ENCODE data around the gene MRGPRX2. TPM values are rescaled to one million over a fixed set of nuclear protein-coding genes. Genes with fewer than 3 reads are reported as not detected.
A peak's percentile ranks its signal among the peaks of the same experiment; 100 is the strongest.

The MRGPRX2 gene
- total RNA-seq, 2 experiments from 2014 or later = not detected

DNA sequence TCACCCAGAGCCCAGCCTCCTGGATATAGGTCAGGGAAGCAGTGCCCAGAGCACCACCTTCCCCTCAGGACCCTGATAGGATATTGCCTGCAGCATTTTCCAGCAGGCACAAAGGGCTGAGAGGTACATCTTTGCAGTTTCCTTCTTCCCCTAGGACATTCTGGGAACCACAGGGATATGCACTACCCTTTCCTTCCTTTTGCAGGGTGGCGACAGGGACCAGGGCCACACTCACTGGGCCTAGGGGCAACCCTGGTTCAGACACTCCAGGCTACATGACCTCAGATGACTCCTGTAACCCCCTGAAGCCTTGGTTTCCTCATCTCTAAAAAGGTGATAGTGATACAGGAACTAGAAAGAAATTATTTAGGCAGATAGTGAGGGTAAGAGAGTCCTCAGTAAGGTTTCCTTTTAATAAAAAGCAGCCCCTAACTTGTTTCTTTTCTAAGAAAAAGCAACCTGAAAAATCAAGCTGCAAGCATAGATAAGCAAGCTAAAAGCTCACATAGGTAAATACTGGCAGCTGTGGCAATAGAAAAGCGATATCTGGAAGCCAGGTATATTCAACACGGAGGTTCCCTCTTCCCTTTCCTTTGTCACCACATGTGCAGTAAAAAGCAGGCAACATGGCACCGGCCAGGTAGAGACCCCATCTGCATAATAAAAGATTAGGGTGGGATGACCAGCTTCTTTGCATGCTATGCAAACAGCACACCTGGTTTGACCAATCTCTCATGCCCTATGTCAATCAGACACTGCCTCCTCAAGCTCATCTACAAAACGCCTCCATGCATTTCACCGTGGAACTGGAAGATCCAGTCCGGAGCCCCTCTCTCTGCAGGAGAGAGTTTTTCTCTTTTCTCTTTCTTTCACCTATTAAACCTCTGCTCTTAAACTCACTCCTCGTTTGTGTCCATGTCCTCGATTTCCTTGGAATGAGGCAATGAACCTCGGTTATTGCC, 13.2 kb upstream of the MRGPRX2 start:
- CTCF ChIA-PET = no interaction called here
- no peak for ATAC-seq

DNA sequence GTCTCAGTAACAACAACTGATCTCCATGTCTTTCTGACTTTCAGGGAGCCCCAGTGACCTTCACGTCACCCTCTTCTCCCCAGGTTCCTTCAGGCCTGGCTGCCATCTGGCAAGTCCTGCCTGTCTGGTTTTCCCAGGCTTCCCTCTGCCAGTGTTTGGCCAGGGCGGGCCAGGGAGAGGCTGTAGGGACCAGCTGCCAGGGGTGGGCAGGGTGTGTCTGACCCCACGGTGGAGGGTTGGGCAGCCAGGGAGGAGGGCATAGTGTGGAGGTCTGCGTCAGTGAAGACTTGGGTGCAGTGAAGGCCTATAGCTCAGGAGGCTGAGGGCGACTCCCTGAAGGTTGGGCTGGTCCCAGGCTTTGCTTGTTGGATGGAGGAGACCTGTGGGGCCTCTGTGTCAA, 11.9 kb upstream of the MRGPRX2 start:
- POLR2A ChIA-PET = no interaction called here
- CTCF ChIA-PET = interaction anchor here (2.1 kb wide), 1 partner anchor 49 kb away, joined by 8 read pairs; no protein-coding TSS in a partner anchor
- ATAC-seq (no peak), DNase-seq (no peak)
- peaks cover 12% of the 10 kb centered on the region for H3K27me3 Mint-ChIP-seq (ENCODE audit: low read depth)
- H3K9me3 Mint-ChIP-seq (ENCODE audit: insufficient read depth) = no peaks in the 10 kb centered on the region
- no peak overlapping the region for H3K27ac Mint-ChIP-seq
- H3K4me1 Mint-ChIP-seq (ENCODE audit: low read depth) = no peaks in the 10 kb centered on the region
- no peak overlapping the region for H3K4me3 Mint-ChIP-seq
- no peaks in the 10 kb centered on the region for H3K36me3 Mint-ChIP-seq (ENCODE audit: low read depth)

More for the DNA sequence above, 13.2 kb upstream of the MRGPRX2 start:
- no peaks in the 10 kb centered on the region for H3K36me3 Mint-ChIP-seq (ENCODE audit: low read depth)
- H3K4me3 Mint-ChIP-seq = no peak overlapping the region
- H3K27me3 Mint-ChIP-seq (ENCODE audit: low read depth) = peaks cover 12% of the 10 kb centered on the region
- no peak overlapping the region for H3K27ac Mint-ChIP-seq
- H3K4me1 Mint-ChIP-seq (ENCODE audit: low read depth) = no peaks in the 10 kb centered on the region
- DNase-seq = no peak
- POLR2A ChIA-PET = no interaction called here
- H3K9me3 Mint-ChIP-seq (ENCODE audit: insufficient read depth) = no peaks in the 10 kb centered on the region

DNA sequence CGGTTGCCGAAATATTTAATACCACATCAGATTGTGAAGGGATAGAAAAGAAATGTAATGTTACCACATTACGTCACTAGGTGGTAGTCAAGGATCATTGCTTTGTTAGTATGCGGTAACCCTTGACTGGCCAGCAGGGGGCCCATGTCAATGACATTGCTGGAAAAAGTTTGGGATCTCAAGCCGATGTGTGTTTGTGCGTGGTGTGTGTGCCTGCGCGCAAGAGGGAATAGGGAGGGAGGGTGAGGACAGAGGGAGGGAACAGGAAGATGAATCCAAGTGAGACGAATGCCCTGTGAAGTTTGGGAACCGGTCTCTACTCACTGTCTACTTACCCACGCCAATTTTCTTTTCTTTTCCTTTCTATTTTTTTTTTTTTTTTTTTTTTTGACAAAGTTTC, 10.7 kb upstream of the MRGPRX2 start:
- no peaks in the 10 kb centered on the region for H3K9me3 Mint-ChIP-seq (ENCODE audit: insufficient read depth)
- POLR2A ChIA-PET = no interaction called here

DNA sequence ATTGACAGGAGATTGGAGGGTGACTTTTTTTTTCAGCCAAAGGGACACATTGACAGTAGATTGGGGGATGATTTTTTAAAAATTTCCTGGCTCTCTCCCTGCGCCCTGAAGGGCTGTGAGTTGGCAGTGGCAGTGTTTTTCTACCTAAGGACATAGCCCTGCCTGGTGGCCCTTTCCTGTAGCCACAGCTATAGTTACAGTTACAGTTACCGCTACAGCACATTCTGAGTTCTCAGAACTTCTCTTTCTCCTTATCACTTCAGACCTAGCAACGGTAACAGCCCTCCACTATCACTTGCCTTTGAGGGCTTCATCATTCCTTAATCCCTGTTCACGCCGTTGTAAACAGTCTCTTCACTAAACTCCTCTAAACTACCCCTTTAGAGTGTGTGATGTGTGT, 684 bp downstream of the MRGPRX2 start:
- POLR2A ChIA-PET = no interaction called here
- no peaks in the 10 kb centered on the region for H3K36me3 Mint-ChIP-seq (ENCODE audit: low read depth)
- no peak for DNase-seq

More for the DNA sequence above, 10.7 kb upstream of the MRGPRX2 start:
- Mint-ChIP-seq H3K4me3 (no peak overlapping the region), H3K27ac (no peak overlapping the region), H3K27me3 (ENCODE audit: low read depth) (peaks cover 19% of the 10 kb centered on the region), H3K4me1 (ENCODE audit: low read depth) (no peaks in the 10 kb centered on the region), H3K36me3 (ENCODE audit: low read depth) (no peaks in the 10 kb centered on the region)
- ATAC-seq (peak; percentile 95), DNase-seq (peak; percentile 69)
- CTCF ChIA-PET = interaction anchor here (0.6 to 2.4 kb wide), 51 partner anchors 9 to 710 kb away, joined by 3 to 25 read pairs (median 4); partner anchors contain the start of genes E2F8 and MRGPRX2

DNA sequence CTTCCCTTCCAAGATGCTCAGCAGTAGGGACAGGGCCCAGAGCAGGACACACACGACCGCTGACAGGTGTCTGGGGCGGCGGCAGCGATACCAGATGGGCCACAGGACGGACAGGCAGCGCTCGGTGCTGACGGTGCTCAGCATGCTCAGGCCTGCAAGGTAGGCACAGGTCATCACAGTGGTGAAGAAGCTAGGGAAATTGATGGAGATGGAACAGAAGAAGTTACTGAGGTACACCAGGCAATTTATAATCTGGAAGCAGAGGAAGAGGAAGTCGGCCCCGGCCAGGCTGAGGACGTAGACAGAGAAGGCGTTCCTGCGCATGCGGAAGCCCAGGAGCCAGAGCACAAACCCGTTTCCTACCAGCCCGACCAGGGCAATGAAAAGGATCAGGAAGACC, 4.6 kb downstream of the MRGPRX2 start:
- H3K27me3 Mint-ChIP-seq (ENCODE audit: low read depth) = peaks cover 8% of the 10 kb centered on the region
- POLR2A ChIA-PET = no interaction called here
- H3K4me3 Mint-ChIP-seq = no peak overlapping the region
- ATAC-seq (no peak), DNase-seq (no peak)
- no peaks in the 10 kb centered on the region for H3K36me3 Mint-ChIP-seq (ENCODE audit: low read depth)
- CTCF ChIA-PET = no interaction called here
- H3K9me3 Mint-ChIP-seq (ENCODE audit: insufficient read depth) = no peaks in the 10 kb centered on the region
- H3K27ac Mint-ChIP-seq = no peak overlapping the region
- peaks cover 9% of the 10 kb centered on the region for H3K4me1 Mint-ChIP-seq (ENCODE audit: low read depth)

More for the DNA sequence above, 684 bp downstream of the MRGPRX2 start:
- Mint-ChIP-seq H3K9me3 (ENCODE audit: insufficient read depth) (no peaks in the 10 kb centered on the region), H3K4me1 (ENCODE audit: low read depth) (peaks cover 13% of the 10 kb centered on the region), H3K4me3 (no peak overlapping the region), H3K27me3 (ENCODE audit: low read depth) (peaks cover 16% of the 10 kb centered on the region), H3K27ac (no peak overlapping the region)
- no peak for ATAC-seq
- CTCF ChIA-PET = interaction anchor here (1.1 to 3.2 kb wide), 2 partner anchors 11 to 17 kb away, joined by 3 to 25 read pairs; no protein-coding TSS in a partner anchor

DNA sequence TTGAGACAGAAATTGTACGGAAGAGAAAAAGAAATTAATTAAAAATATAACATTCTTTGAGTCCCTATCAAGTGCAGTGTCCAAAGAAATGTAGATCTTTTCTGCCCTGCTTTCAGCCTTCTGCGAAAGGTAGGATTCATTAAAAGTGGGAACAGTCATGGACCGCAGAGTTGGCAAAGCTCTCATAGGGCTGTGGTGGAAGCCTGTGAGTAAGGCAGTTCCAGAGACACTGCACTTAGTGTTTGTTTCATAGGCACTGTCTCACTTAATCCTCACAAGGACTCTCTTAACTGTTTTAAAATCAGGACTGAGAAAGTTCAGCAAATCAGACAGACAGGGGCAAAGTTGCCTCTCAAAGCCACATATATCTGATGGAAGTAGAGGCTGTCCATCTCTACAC, 5.5 kb downstream of the MRGPRX2 start:
- ChIA-PET POLR2A (no interaction called here), CTCF (no interaction called here)
- ATAC-seq (no peak), DNase-seq (no peak)
- Mint-ChIP-seq H3K4me3 (no peak overlapping the region), H3K9me3 (ENCODE audit: insufficient read depth) (peaks cover 6% of the 10 kb centered on the region), H3K27ac (no peak overlapping the region), H3K36me3 (ENCODE audit: low read depth) (no peaks in the 10 kb centered on the region), H3K27me3 (ENCODE audit: low read depth) (peaks cover 8% of the 10 kb centered on the region), H3K4me1 (ENCODE audit: low read depth) (peaks cover 2% of the 10 kb centered on the region)

DNA sequence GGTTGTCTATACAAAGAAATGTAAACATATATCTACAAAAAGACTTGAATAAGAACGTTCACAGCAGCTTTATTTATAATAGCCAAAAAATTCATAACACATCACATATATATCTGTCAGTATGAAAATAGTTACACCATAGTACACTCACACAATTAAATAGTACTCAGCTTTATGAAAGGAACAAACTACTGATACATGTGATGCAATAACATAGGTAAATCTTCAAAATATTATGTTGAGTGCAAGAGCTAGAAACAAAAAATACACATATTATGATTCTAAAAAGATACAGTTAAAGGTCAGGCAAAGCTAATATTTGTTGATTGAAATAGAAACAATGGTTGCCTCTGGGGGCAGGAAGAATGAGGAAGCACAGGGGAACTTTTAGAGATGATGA, 6.6 kb downstream of the MRGPRX2 start:
- CTCF ChIA-PET = interaction anchor here (1.1 kb wide), 1 partner anchor 17 kb away, joined by 3 read pairs; no protein-coding TSS in a partner anchor

DNA sequence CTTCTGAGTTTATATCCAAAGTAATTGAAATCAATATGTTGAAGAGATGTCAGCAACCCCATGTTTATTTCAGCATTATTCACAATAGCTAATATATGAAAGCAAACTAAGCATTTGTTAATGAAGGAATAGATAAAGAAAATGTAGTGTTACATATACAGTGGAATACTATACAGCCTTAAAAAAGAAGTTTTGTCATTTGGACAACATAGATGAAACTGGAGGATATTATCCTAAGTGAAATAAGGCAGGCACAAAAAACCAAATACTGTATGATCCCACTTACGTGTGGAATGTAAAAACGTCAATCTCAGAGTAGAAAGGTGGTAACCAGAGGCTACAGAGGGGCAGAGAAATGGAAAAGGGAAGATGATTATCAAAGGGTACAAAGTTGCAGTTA, 10.2 kb downstream of the MRGPRX2 start:
- POLR2A ChIA-PET = no interaction called here
- no peaks in the 10 kb centered on the region for H3K4me1 Mint-ChIP-seq (ENCODE audit: low read depth)
- H3K27ac Mint-ChIP-seq = no peak overlapping the region
- no peak for ATAC-seq
- peaks cover 7% of the 10 kb centered on the region for H3K9me3 Mint-ChIP-seq (ENCODE audit: insufficient read depth)
- H3K4me3 Mint-ChIP-seq = no peak overlapping the region
- no peaks in the 10 kb centered on the region for H3K36me3 Mint-ChIP-seq (ENCODE audit: low read depth)
- no peak for DNase-seq
- CTCF ChIA-PET = no interaction called here
- peaks cover 18% of the 10 kb centered on the region for H3K27me3 Mint-ChIP-seq (ENCODE audit: low read depth)

More for the DNA sequence above, 6.6 kb downstream of the MRGPRX2 start:
- no peak for ATAC-seq
- no peak for DNase-seq
- POLR2A ChIA-PET = no interaction called here
- no peak overlapping the region for H3K27ac Mint-ChIP-seq
- no peaks in the 10 kb centered on the region for H3K36me3 Mint-ChIP-seq (ENCODE audit: low read depth)
- no peaks in the 10 kb centered on the region for H3K4me1 Mint-ChIP-seq (ENCODE audit: low read depth)
- peaks cover 9% of the 10 kb centered on the region for H3K27me3 Mint-ChIP-seq (ENCODE audit: low read depth)
- peaks cover 7% of the 10 kb centered on the region for H3K9me3 Mint-ChIP-seq (ENCODE audit: insufficient read depth)
- H3K4me3 Mint-ChIP-seq = no peak overlapping the region

DNA sequence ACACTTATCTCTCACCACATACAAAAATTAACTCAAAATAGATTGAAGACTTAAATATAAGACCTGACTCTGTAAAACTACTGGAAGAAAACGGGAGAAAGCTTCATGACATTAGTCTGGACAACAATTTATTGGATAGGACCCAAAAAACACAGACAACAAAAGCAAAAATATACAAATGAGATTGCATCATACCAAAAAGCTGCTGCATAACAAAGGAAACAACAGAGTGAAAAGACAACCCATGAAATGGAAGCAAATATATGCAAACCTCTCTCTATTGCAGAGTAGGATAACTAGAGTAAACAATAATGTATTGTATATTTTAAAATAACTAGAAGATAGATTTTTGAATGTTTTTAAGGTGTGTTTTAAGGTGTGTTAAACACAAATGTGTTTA, 11.2 kb downstream of the MRGPRX2 start:
- Mint-ChIP-seq H3K27me3 (ENCODE audit: low read depth) (peaks cover 20% of the 10 kb centered on the region), H3K4me3 (no peak overlapping the region), H3K36me3 (ENCODE audit: low read depth) (no peaks in the 10 kb centered on the region), H3K4me1 (ENCODE audit: low read depth) (no peaks in the 10 kb centered on the region), H3K9me3 (ENCODE audit: insufficient read depth) (peaks cover 7% of the 10 kb centered on the region), H3K27ac (no peak overlapping the region)
- CTCF ChIA-PET = no interaction called here
- ATAC-seq (no peak), DNase-seq (no peak)
- POLR2A ChIA-PET = interaction anchor here (0.6 kb wide), 1 partner anchor 10 kb away, joined by 3 read pairs; no protein-coding TSS in a partner anchor

DNA sequence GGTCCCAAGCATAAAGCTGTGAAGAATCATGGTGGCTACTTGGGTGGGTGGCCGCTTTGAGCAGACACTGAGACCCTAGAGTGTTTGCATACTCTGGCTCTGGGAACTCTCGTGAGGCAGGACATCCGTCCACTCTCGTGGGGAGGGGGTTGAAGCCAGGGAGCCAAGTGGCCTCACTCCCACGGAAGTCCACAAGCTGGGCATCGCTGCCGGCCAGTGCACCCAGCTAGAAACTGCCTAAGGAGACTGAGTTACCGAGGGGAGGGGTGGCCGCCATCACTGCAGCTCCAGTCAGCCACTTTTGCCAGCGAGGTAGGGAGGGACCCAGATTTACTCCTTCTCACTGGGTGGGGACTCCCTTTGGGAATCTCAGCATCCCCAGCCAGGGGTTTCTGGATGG, 20.5 kb downstream of the MRGPRX2 start:
- Mint-ChIP-seq H3K36me3 (ENCODE audit: low read depth) (no peaks in the 10 kb centered on the region), H3K9me3 (ENCODE audit: insufficient read depth) (peaks cover 8% of the 10 kb centered on the region), H3K27me3 (ENCODE audit: low read depth) (peaks cover 13% of the 10 kb centered on the region), H3K27ac (no peak overlapping the region), H3K4me3 (no peak overlapping the region), H3K4me1 (ENCODE audit: low read depth) (no peaks in the 10 kb centered on the region)
- DNase-seq (no peak), ATAC-seq (no peak)
- POLR2A ChIA-PET = interaction anchor here (0.7 kb wide), 1 partner anchor 9 kb away, joined by 3 read pairs; no protein-coding TSS in a partner anchor
- CTCF ChIA-PET = no interaction called here

DNA sequence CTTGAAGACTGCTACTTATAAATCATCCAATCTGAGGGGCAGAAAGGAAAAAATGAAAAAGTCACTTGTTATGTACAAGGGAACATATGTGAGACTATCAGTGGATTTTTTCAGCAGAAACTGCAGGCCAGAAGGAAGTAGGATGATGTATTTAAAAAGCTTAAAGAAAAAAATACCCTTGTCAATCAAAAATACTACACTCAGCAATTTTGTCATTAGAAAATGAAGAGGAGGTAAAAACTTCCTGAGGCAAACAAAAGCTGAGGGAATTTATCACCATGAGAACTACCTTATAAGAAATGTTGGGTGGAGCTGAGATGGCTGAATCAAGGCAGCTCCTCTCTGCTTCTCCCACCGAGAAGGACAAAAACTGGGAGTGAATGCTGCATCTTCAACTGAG, 21.1 kb downstream of the MRGPRX2 start:
- Mint-ChIP-seq H3K27ac (no peak overlapping the region), H3K9me3 (ENCODE audit: insufficient read depth) (peaks cover 8% of the 10 kb centered on the region), H3K4me1 (ENCODE audit: low read depth) (no peaks in the 10 kb centered on the region), H3K27me3 (ENCODE audit: low read depth) (peaks cover 10% of the 10 kb centered on the region), H3K36me3 (ENCODE audit: low read depth) (no peaks in the 10 kb centered on the region), H3K4me3 (no peak overlapping the region)
- POLR2A ChIA-PET = interaction anchor here (0.7 kb wide), 1 partner anchor 10 kb away, joined by 3 read pairs; no protein-coding TSS in a partner anchor
- no peak for ATAC-seq
- CTCF ChIA-PET = no interaction called here
- DNase-seq = no peak

DNA sequence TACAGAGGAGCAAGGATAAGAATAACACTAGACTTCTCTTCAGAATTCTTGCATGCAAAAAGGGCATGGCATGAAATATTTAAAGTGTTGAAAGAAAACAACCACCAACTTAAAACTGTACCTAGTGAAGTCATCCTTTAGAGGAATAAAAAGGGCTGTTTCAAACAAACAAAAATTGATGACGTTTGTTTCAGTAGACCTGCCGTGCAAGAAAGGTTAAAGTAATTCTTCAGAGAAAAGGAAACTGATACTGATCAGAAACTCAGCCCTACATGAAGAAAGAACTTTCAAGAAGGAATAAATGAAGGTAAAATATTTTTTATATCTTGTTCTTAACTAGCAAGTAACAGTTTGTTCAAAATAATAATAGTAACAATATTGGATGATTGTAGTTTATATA, 27.5 kb downstream of the MRGPRX2 start:
- no peaks in the 10 kb centered on the region for H3K9me3 Mint-ChIP-seq (ENCODE audit: insufficient read depth)
- H3K4me1 Mint-ChIP-seq (ENCODE audit: low read depth) = no peaks in the 10 kb centered on the region
- H3K27me3 Mint-ChIP-seq (ENCODE audit: low read depth) = peaks cover 4% of the 10 kb centered on the region
- no peak overlapping the region for H3K27ac Mint-ChIP-seq
- ATAC-seq (no peak), DNase-seq (no peak)
- no peak overlapping the region for H3K4me3 Mint-ChIP-seq
- ChIA-PET POLR2A (no interaction called here), CTCF (no interaction called here)
- H3K36me3 Mint-ChIP-seq (ENCODE audit: low read depth) = no peaks in the 10 kb centered on the region

Data from activated CD8-positive, alpha-beta T cell treated with anti-CD3 and anti-CD28 coated beads, Interleukin-2, amount 10 ng/mL, durations not matched to agents 7 days and 5 days (primary cell).